HG03039 (cell line): Measurements from ENCODE around the gene GLRA3.
"Not testable (repeated sequence)": the region's sequence is repeated elsewhere in the genome, so short reads cannot be mapped to it uniquely, and the experiment has no call there.

Experiments used
- ATAC-seq: cut with Tn5 transposase; IDR thresholded peaks from one replicate; pipeline ENCODE4 v1.9.1; 2021; ENCODE audit warnings: mild to moderate bottlenecking, moderate library complexity; ENCODE audit not compliant: unreplicated experiment

GLRA3 gene

DNA sequence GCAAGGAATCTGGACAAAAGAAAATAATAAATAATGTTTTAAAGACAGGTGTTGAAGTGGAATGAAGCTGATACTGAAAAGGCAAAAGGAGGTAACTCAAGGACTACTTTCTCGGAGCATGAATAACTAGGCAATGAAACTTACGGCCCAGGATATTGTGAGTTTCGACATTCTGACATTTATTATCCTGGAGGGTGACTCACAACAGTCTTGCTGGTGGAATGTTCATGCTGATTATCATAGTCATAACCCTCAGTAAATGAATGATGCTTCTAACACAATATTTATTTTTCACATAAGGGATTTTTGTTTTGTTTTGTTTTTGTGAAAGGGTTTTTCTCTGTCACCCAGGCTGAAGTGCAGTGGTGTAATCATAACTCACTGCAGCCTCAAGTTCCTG lies 159.8 kb downstream of the GLRA3 start:
- ATAC-seq: no peak

DNA sequence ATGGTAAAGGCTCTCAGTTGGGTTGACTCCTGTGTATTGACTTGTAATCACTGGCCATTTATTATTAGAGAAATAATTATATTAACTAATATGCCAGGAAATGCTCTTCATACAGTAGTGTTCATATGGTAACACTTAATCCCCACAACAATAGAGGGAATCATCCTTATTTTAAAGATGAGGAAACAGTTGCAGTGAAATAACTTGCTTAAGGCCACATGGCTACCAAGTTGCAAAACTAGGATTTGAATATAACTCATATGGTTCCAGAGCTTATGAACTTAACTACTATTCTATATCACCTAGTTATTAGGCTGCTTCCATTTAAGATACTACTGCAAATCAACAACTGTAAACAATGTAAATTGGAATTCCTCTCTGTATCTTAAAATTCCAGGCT lies 163.2 kb downstream of the GLRA3 start:
- no peak for ATAC-seq

DNA sequence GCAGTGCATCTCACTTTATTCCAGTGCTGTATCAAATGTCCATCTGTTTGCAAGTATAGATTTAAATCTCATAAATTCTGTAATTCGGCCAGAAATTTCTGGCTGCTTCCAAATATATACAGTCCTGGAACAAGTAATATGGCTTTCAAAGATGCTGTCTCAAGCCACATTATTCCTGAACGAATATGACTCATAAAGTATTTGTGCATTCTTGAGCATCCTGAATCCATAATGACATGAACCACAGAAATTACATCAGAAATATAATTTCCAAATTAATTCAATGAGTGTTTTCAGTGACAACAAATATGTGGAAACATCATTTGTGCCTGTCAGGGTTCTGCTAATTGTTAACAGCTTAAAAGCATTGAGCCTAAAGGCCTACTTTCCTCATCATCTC lies 165.8 kb downstream of the GLRA3 start:
- ATAC-seq: no peak

DNA sequence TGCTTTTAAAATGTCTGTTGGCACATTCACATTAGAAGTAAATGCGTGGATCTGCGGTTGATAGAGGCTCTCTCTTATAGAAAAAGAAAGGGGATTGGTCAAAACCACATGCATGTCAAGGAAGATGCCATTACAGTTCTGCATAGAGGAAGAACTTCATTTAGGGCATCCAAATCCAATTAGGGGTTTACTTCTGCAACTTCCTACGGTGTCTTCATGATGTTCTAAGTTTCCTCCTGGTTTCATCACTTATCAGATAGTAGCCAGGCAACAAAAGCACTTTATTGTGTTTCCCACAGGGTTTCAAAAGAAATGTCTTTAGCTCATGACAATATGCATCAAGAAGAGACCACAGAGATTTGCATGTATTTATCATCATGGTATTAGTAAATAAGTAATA lies 170.8 kb downstream of the GLRA3 start:
- ATAC-seq: no peak

DNA sequence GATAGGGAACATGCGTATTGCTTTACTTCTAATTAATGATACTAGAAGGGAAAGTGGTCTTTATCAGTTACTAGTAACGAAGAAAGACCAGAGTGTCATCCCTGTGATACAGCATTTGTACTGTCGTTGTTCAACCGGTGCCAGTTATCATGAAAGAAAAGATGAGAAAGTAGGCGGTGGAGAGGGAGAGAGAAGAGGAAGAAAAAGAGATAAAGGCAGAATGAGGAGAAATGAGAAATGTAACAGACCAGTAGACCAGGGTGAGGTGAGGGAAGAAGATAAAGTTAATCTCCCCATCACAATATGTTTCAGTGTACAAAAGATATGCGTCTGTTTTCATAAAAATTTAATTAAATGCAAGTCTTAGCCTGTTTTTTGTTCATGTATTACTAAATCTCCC lies 171.6 kb downstream of the GLRA3 start:
- no peak for ATAC-seq

DNA sequence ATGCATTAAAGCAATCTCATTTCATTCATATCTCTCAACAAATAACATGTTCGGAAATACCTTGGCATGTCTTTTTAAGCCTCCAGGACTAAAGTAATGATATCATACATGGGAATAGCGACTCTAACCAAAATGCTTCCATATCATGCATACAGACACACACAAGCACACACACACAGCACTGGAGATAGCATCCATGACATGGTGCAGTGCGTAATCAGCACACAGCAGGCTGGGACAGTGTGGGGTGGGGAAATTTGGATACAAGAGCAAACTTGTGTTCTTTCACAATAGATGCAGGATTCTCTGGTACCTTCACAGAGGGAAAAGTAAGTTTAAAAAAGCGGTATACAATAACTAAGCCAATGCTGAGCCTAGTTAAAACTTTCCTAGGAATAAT lies 174.4 kb downstream of the GLRA3 start:
- no peak for ATAC-seq

DNA sequence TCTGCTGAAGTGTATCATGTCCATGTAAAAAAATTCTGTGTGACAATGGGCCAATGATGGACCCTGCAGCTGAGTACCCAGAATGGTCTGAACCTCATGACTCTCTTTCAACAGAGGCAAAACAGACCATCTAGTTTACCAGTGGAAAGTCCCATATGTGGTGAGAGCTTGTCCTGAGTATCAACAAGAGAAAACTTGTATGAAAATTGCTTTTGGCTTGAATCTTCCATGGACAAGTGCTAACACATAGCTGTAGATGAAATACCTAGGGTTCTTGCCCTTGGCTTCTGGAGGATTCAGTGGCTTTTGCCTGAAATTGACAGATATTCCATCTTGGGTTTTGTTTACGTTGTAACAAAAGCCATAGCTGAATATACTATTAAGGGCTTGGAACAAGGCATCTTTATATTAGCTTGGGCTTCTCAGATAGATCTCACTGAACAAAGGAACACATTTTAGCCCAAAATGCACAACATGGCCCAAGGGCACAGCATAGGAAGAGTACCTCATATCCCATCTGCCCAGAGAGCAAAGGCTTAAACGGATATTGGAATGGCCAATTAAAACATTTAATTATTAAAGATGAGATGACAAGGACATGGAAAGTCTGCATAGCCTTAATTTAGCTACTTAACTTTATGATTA lies 178.2 kb downstream of the GLRA3 start:
- ATAC-seq: no peak

DNA sequence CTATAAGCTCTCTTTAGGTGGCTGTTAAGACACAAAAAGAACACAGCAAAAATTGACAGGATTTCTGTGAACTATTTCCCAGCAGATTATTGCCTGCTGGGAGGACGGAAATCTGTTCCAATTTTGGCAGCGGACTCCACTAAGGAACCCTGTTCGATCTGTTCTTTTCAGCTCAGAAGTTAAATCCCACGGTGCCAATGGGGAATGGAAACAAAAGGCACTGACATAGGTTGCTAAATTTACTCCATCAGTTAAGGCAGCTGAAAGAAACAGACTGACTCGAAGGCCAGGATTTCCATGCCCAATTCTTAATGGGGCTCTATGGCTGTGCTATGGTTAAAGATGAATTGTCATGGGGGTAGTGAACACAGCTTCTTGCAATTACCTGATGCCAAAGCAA lies 180.2 kb downstream of the GLRA3 start:
- ATAC-seq: no peak

DNA sequence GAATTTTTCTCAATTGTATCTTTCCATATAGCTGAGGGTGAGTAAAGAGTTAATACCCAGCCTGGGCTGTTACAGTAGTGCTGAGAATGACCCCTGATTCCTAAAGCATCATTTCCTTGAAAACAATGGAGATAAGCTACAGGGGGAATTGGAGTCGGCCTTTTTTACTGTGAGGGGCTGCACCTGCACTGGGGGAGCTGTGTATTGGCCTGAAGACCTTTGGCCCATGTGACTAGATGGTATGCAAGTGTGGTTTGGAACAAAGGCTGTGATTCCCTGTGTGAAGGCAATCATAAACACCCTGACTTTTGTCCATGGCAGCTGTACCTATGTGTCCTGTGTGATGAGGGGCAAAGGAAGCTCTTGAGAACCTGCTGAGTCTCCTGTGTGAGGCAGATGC lies 182.7 kb downstream of the GLRA3 start:
- ATAC-seq: no peak

DNA sequence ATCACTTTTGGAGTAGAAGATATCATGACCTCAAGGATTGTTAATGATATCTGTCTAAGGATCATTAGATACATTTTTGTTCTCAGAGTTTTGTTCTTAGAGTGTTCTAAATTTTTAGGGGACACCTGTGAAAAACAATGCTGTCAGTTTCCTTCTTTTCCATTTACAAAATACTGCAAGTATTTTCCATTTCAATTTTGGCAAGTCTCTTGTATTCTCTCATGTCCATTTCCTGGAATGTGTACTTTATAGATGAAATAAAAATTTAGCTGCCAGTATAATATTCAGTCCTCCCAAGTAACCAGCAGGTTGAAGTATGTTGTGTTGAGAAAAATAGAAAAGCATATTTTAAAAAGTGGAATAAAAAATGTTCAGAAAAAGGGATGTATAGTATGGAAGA lies 188.9 kb downstream of the GLRA3 start:
- ATAC-seq: no peak

DNA sequence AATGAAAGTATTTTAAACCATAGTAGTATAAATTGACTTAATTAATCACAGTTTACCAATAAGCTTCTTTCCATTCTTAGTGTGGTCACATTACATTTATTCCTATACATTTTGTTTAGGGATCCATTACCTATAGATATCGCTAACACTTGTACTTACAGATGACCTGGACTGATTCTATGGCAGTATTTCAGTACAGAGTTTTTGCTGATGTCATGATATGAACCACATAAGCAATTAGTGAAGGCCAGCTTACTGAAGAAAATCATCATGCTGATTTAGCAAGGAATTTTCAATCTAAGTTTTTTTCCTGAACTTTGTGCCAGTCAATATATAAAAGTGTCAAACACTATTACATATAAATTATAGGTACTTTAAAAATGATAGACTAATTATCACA lies 193.3 kb downstream of the GLRA3 start:
- no peak for ATAC-seq

DNA sequence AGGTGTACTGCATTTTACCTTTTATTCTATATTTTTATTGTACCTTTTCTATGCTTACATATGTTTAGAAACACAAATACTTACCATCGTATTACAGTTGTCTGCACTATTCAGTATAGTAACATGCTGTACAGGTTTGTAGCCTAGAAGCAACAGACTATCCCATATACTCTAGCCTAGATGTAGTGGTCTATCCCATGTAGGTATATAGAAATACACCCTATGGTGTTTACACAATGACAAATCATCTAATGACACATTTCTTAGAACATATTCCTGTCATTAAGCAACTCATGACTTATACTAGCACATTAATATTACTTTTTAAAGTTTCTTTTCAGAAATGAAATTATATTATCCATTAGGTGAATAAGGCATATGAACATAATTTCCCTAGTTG lies 195.6 kb downstream of the GLRA3 start:
- no peak for ATAC-seq

DNA sequence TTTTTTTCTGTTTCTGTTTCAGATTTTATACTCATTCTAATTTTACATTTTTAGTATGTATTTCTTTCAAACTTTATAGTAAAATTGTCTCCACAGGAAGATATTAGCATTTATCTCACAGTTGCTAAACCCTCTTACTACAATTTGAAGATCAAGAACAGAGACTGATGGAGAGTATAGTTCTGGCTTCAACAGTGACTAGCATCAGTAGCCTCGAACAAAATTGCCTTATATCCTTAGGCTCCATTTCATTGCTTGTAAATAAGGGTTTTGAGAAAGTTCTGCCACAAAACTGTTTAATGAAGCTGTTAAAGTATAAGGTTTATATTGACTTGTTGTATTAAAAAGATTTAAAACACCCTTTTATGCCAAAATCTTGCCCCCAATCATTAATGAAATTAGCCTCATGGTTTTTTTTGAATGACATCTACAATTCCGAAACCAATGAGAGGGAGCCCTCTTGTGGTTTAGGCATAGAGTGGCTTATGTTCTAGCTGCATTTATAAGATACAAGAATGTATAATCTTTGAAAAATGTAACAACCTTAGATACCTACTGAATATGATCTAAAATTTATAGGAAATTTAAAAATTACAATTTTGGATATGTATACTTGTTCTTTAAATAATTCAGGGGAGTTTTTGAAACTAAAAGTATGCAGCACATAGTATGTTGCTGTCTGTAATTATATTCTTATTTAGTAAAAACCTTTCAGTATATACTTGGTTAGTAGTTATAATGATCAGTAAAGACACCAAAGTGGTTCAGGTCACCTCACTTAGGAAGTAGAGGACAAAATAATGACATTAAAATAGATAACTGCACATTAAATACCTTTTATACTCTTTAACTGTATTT lies 196.9 kb downstream of the GLRA3 start:
- peak; percentile 78 for ATAC-seq

DNA sequence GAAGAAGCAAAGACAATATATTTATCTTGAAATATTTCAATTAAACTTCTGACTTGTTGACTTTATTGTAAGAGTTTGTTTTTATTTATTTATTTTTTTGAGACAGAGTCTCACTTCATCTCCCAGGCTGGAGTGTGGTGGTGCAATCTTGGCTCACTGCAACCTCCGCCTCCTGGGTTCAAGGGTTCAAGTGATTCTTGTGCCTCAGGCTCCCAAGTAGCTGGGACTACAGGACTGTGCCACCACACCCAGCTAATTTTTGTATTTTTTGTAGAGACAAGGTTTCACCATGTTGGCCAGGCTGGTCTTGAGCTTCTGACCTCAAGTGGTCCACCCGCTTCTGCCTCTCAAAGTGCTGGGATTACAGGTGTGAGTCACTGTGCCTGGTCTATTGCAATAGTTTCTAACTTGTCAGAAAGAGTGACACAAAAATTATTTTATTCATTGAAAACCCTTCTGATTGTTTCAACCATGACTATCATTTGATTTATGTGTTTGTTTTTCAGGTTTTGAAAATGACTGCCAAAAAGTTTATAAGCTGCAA lies 199.1 kb downstream of the GLRA3 start:
- ATAC-seq: not testable (repeated sequence)

DNA sequence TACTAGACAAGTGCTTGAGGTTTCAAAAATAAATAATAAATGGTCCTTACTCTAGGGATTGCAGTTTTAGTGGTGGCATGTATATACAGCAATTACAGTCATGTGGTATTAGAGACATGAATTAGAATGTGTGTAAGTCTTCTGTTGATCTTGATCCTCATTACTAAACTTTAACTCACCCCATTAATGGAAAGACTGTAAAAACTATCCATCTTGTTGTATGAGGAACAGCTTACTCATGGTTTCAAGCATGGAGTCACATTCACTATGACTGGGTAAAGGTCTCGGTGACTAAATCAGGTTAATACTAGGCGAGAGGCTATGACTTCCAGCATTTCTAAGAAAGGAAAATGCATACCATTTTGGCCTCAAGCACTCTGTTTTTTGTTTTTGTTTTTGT lies 199.8 kb downstream of the GLRA3 start:
- ATAC-seq: no peak

DNA sequence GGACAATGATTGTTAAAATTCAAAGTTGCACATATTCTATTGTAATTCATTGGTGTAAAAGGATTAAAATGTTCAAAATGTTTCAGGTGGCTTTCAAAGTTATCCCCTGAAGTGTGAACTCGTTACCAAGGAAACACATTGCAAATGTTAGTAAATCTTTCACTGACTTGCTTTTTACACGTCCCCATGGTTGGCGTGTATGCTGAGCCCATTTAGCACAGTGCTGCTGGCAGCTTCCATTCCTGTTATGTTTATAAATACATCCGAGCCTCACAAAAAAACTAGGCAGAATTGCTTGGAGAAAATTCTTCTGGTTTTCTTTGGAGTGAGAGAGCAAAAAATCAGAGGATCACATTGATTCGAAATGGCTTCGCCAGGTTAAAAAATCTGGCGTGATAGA lies 200.9 kb downstream of the GLRA3 start:
- no peak for ATAC-seq

DNA sequence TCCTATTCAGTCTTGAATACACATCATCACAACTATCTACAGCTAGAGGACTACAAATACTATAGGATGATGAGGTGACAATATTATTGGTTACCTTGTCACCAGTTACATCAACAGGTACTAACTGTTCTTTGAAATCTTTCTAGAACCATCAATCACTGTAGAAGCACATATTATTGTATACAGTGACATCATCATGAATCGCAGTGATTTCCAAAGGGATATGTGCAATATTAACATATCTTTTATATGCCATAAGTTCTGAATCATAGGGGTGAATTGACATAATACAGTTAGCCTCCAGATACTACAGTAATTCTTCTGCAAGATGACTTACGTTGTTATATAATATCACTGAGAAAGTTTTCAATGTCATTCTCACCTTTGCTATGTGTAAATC lies 201.6 kb downstream of the GLRA3 start:
- no peak for ATAC-seq

DNA sequence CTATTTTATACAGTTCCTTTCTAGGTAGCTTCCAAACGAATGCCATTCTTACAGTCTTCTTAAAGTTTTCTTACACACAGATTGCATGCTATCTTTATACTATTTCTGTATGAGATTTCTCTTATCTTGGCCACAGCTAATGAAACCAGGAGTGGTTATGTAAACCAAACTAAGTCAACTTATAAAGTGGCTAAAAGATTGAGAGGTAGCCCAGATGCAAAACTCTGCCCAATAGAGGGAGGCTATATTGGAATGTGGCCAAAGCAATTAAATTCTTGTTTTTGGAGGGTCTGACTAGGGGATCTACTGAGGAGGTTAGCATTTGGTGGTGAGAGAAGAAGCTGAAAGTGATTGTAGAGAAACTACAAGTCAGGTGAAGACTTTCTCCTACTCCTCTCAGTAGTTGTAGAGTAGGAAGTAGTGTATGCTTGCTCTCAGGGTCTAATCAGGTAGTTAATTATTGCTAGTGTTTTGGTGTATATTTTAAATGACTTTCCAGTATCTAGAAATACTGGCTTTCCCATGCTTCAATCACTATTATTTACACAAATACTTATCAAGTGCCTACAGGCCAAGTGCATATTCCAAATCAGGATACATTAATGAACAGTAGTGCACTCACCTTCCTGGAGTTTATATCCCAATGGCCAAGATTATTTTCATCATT lies 202.6 kb downstream of the GLRA3 start:
- no peak for ATAC-seq

DNA sequence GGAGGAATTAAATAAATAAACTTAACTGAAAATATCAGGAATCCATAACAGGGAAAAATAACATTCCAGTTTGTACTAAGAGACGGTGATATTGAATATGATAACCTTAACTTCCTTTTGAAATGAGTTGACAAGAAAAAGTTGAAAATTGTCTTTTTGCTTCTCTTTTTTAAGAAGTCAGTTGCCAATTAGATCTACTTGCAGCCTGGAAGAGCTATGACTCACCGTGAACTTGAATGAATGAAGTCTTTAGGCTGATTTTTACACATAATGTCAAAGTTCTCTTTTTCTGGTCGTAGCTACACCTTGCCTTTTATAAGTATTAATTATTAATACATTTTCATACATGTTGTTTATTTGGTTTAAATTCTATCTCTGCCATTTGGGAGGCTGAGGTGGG lies 212.4 kb downstream of the GLRA3 start:
- no peak for ATAC-seq

DNA sequence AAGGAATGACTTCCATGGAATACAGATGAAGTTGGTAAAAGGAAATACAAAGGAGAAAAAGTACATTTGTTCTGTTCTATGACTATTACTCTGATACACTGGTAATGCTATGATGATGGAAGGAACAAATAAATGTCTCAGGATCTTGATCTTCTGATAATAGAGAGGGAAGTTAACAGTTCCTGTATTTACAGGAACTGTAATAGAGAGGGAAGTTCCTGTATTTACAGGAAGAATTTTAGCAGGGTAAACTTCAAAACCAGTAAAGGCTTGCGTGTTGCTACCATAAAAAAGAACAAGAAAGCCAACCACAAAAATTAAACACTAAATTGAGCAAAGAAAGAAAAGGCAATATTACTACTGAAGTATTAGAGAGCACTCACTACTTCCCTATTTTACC lies 215.1 kb downstream of the GLRA3 start:
- ATAC-seq: no peak

DNA sequence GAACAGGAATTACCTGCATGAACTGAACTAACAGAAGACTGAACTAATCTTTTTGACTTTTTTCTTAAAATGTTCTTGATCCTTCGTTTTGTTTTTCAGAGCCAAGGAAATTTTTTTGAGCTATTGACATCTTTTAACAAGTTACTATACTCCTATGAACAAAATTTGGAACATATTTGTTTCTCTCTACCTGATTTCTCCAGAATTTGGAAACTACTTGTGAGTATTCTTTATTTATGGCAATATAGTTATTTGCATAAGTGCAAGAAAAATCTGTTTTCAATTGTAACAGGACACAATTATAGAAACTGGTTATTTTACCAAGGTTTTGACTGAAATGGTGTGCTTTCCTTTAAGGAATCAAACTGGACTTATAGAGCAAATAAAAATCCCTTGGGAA lies 217.3 kb downstream of the GLRA3 start:
- no peak for ATAC-seq

DNA sequence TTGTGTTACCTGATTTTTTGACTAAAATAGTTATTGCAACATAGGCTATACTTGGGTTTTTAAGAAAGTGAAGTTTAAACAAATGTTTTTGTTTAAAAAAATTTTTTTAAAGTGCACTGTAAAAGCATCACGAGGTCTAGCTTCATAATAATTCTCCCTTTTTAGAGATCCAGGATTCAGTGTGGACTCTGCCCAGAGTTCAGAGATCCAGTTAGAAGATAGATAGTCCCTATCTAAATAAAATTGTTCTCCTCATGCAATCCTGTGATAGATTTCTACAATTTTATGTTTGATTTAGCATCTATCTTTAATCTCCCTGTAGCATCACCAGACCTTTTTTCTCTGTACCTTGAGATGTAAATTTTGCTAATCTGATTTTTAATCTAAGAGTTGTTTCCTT lies 221.3 kb downstream of the GLRA3 start:
- ATAC-seq: no peak
